Activated T-cell treated with anti-CD3 and anti-CD28 coated beads for 1 hour (primary cell): ENCODE results near the gene RPS2.

Source experiments
- DNase-seq: peaks from one replicate; pipeline ENCODE4 v3.0.0-alpha.2; 2020; ENCODE audit warnings: low read depth

Gene RPS2

DNA sequence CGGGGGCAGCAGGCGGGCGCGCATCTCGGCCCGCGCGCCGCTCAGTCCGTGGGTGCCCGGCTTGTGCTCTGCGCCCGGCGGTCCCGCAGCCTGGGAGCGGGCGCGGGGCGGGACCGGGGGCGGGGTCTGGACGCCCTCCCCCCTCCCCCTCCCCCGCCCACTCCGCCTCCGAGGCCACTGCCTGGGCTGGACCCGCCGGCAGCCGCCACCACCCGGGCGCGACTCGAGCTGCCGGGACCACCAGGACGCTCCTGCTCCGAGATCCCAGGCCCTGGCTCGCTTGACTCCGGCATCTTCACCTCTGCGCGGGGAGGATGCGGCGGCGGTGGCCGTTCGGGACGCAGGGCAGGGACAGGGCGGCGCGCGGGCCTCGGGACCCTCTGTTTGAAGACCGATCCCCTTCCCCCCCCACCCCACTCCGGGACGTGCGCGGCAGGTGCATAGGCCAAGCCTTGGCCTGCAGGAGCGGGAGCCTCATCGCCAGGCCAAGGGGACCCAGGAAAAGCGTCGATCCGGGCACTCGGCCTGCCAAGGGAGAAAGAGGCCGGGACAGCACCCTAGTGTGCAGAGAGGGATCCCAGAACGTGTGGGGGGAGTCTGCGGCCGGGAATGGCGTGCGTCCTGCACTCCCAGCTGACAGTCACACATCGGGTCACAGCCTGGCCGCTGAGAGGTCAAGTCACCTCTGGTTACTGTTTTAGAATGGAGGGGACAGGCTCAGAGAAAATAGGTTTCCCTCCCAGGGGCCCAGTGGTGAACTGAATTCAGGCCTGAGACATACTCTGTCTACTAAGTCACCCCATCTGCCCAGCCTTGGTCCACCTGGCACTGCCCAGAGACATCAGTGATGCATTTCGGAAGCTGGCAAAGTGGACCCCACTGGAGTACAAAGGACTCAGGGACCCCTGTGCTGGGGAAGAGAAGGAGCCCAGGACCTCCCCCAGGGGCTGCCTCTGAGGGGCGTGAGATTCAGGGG, 46.0 kb downstream of the RPS2 start, which contains the start of gene HS3ST6:
Gene HS3ST6 (minus strand): TSS at position 65 of the 976 bp plus-strand sequence. CDS start 92 bp downstream, outside the sequence.
- DNase-seq, result no peak

DNA sequence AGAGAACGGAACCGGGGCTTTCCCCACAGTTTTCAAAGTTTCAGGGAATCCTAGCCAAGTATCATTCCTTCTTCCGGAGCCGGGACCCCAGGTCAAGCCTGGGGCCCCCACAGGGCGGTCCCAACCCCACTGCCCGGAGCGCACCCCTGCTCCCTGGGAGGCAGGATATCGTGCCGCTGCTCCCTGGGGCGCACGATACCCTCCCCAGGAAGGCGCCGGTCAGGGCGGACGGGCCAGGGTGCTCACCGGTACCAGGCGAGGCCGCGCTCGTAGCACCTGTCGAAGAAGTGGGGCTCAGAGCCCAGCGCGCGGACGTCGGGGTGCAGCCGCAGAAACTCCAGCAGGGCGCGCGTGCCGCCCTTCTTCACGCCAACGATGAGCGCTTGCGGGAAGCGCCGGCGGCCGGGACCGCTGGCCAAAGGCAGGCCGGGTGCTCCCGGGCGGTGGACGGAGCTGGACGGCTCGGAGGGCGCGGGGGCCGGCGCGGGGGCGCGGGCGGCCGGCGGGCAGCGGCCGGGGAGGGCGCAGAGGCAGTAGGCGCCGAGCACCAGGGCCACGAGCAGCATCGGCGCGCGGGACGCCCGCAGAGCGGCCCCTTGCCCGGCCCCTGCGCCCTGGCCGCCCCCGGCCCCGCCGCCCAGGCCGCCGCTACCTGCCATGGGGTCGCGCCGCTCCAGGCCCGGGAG, 46.8 kb downstream of the RPS2 start:
- no peak for DNase-seq

DNA sequence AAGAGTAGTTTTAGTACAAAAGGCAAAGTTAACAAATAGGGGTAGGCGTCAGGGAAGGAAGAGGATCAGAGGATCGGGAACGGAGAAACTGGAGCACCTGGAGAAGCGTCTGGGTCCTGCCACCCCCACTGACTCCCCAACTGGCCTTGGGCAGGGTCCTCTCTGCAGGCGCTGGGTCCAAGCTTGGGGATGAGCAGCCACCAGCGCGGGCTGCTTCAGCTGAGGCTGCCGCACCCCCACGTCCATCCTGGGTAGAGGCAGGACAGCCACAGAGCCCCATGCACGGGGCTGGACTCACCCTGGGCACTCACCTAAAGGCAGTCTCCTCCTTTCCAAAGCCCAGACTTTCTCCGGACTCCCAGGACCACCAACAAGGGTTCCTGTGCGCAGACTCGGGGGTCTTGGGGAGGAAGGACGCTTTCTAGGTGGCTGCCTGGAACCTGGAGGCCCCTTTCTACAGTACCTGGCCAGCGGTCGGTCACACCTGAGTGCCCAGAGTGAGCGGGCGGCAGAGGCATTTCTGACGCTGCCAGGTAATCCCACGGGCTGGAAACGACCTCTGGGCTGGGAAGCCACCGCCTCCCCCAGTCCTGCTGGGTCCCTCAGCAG, 47.5 kb downstream of the RPS2 start:
- no peak for DNase-seq

DNA sequence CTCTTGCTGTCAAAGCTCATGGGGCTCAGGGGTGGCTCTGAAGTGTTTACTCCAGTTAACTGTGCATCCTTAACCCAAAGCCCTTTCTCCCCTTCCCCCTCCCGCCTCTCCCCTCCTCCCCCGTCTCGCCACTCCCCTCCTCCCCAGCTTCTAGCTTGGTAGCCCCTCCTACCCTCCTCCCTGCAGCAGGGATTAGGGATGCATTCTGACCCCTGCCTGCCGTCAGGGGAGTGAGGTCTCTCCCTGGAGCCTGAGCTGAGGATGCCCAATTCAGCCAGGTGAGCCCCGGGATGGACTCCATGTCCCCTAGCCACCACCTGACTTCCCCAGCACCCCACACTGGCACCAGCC, 48.0 kb downstream of the RPS2 start:
- DNase-seq, result no peak

DNA sequence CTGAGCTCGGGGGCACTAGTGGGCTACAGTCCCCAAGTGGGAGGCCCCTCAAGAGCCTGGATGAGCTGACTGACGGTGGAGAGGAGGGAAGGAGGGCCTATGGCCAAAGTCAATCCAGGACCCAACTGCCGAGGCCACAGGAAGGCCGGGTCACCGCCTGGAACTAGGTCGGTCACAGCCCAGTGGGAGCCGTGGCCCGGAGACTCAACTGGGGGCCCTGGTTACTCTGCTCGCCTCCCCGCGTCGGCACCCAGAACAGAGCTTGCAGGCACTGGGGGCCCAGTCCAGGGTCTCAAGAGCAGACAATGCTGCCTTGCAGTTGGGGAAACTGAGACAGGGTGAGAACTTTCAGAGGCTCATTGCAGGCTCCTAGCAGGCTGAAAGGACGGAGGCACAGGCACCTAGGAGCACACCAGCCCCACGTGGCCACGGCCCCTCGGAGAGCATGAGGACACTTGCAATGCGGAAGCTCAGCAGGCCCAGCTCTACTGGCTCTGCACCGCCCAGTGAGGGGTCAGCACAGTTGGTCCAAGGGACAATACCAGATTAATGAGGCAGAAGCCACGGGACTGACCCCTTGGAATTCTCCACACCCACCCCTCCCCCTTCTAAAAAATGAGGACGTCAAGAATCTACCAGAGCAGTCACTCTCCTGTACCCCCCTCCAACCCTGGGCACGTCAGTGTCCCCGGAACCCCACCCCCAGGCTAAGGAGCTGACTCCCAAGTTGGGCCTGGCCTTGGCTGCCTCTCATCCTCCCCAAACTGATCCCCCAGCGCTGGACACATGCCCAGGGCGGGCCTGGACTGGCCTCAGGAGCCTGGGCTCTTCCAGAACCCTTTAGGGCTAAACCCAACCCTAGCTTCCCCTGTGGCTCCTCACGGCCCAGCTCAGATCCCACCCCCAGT, 48.6 kb downstream of the RPS2 start:
- DNase-seq, result no peak

DNA sequence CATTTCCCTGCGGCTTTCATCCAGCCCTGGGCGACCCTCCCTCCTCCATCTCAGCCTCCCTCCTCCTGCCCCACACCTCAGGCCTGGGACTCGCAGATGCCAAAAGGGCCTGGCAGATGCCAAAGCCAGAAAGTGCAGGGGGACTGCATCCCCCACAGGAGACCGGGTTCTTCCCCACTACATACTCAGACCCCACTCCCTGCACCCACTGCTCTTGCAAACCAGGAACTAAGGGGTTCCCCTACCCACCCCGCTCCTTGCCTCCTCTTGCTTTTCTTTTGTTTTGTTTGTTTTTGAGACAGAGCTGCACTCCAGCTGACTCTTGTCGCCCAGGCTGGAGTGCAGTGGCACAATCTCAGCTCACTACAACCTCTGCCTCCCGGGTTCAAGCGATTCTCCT, 49.6 kb downstream of the RPS2 start:
- no peak for DNase-seq

DNA sequence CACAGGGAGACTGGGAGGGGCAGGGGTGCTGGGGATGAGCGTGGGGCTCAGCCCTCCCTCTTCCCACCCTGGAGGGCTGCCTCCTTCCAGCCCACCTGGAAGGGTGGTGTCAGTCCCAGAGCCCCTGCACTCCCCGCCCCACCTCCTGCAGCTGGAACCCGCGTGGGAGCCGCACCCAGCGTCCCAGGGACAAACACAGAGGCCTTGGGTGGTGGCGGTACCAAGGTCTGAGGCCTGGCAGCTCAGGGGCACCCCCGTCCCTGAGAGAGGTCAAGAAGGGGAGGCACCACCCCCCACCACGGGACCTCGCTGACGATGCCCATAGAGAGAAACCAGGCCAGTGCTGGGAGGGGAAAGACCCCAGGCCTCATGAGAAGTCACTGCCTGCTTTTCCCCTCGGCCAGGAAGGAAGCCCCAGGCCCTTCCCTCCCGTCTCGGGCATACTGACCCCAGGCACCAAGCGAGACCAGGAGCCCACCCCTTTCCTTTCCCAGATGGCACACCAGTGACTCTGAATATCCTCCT, 50.5 kb downstream of the RPS2 start:
- no peak for DNase-seq

DNA sequence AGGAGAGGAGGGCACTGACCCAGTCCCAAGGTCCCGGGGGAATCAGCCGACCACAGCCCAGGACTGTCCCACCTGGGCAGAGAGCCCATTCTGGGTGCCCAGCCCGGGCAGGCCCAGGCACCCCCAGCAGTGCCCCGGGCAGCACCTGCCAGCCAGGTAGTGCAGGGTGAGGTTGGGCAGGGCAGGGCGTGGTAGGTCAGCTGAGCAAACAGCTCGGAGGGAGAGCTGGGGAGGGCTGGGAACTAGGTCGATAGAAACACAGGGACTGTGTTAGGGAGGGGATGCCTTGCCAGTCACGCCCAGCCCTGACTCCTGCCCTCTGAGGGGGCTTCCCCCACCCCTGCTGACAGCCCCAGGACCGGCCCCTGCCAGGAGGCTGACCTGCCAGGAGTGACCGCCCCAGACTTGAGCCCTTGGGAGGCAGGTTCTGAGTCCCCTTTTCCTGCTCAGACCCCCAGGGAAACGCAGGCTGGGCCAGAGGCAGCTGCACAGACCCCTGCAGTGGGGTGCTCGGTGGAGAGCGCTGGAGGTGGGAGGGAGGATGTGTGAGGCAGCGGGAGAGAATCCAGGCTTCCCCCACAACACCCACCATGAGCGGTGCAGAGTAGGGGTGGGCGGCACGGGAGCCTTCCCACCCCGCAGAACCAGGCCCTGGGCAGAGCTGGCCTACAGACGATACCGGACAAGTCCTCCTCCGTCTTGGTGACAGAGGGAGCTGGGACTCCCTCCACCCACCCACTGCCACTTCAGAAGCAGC, 51.1 kb downstream of the RPS2 start:
- no peak for DNase-seq

DNA sequence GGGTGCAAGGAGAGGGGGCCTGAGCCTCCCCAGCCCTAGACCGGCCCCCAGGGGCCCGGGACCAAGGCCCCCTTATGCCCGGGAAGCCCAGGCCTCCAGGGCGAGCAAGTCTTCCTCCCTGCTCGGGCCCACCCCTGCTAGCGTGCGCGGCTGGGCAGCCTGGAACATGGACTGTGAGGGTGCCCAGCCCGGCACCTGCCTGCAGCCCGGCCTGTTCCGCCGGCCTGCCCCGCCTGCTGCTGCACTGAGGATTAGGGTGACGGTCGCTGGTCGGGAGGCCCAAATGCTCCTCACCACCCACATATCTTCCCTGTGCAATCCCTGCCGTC, 52.4 kb downstream of the RPS2 start:
- DNase-seq, result no peak
